ENCODE results near the gene HEMK1.

GRCh38 chr3:50610181-50610971, 41.1 kb downstream of the HEMK1 start:
- TF ChIP-seq CTCF (IDR thresholded peaks at IDR 0.05; ENCODE audit: control extremely low read depth in 1 of 3, insufficient read depth in 1 of 3, low read depth in 1 of 3, low read length in 3 of 3) (no peak), JUND (IDR thresholded peaks at IDR 0.05; ENCODE audit: low read length) (no peak), TCF12 (IDR thresholded peaks at IDR 0.05; ENCODE audit: low read depth, low read length) (no peak), ZNF274 (IDR thresholded peaks at IDR 0.05; ENCODE audit: borderline replicate concordance, extremely low read depth, low read length) (no peak), USF2 (IDR thresholded peaks at IDR 0.05; ENCODE audit: low read length) (no peak), EP300 (IDR thresholded peaks at IDR 0.05; ENCODE audit: borderline replicate concordance in 1 of 2, low read depth in 2 of 2, low read length in 2 of 2) (no peak), GTF2F1 (IDR thresholded peaks at IDR 0.05; ENCODE audit: borderline replicate concordance, low read depth, low read length) (no peak), SP1 (IDR thresholded peaks at IDR 0.05; ENCODE audit: low read depth, low read length) (no peak), GABPA (IDR thresholded peaks at IDR 0.05; ENCODE audit: borderline replicate concordance, insufficient read depth, low read length) (no peak), EGR1 (IDR thresholded peaks at IDR 0.05; ENCODE audit: borderline replicate concordance, low read depth, low read length) (no peak), CHD1 (IDR thresholded peaks at IDR 0.05; ENCODE audit: low read depth, low read length) (no peak)
